ENCODE measurements around the gene KNDC1.
A peak's percentile ranks its signal among the peaks of the same experiment; 100 is the strongest.

KNDC1 gene

GRCh38 chr10:133275684-133276092 lies 115.7 kb downstream of the KNDC1 start:
- peaks cover 4 to 83% (median 39%) of the 10 kb centered on the region in 11 experiments; a peak in 19 of 22 replicates for H4K20me1 ChIP-seq
- no peak for TF ChIP-seq Cebpa-rat (IDR thresholded peaks at IDR 0.05)
- peak overlapping the region; percentile 30 to 72 (median 54); a peak in 19 of 20 replicates for H3K4me3 ChIP-seq
- H3K27ac ChIP-seq, result peak overlapping the region; percentile 4 to 83 (median 77); a peak in 20 of 22 replicates
- H3K4me2 ChIP-seq, result peak overlapping the region; percentile 87 to 100 (median 98)
- H3K9ac ChIP-seq, result peak overlapping the region; percentile 49 to 75 (median 71); a peak in 21 of 22 replicates
- peaks cover 54 to 78% (median 67%) of the 10 kb centered on the region in 10 experiments for H3K4me1 ChIP-seq
- H3K9me3 ChIP-seq (replicated peaks in 1 of 11), result no peaks in the 10 kb centered on the region
- peaks cover 18 to 34% (median 23%) of the 10 kb centered on the region in 11 experiments for H3K27me3 ChIP-seq
- H3K36me3 ChIP-seq, result peaks cover 3 to 46% (median 20%) of the 10 kb centered on the region in 11 experiments; a peak in 21 of 22 replicates
